ENCODE data around the gene TRIP12.
A peak's percentile ranks its signal among the peaks of the same experiment; 100 is the strongest.
"Not testable (repeated sequence)": the region's sequence is repeated elsewhere in the genome, so short reads cannot be mapped to it uniquely, and the experiment has no call there.

TRIP12 gene

GRCh38 chr2:229768235-229768634 lies 153.6 kb downstream of the TRIP12 start:
- DNase-seq (ENCODE audit: low read depth), result peak; percentile 43

- no peak for DNase-seq (ENCODE audit: low read depth)
Measured at GRCh38 chr2:229765721-229766120, 156.1 kb downstream of the TRIP12 start.

GRCh38 chr2:229761663-229762062 lies 160.1 kb downstream of the TRIP12 start:
- DNase-seq (ENCODE audit: low read depth), result no peak

- DNase-seq (ENCODE audit: low read depth), result not testable (repeated sequence)
Measured at GRCh38 chr2:229757462-229757861, 164.3 kb downstream of the TRIP12 start.

GRCh38 chr2:229752970-229753729 lies 168.7 kb downstream of the TRIP12 start:
- no peak for DNase-seq (ENCODE audit: low read depth)

GRCh38 chr2:229749779-229750178 lies 172.0 kb downstream of the TRIP12 start:
- no peak for DNase-seq (ENCODE audit: low read depth)

GRCh38 chr2:229748950-229749349 lies 172.9 kb downstream of the TRIP12 start:
- no peak for DNase-seq (ENCODE audit: low read depth)

GRCh38 chr2:229742691-229743090 lies 179.1 kb downstream of the TRIP12 start:
- not testable (repeated sequence) for DNase-seq (ENCODE audit: low read depth)

- no peak for DNase-seq (ENCODE audit: low read depth)
Measured at GRCh38 chr2:229740279-229740678, 181.5 kb downstream of the TRIP12 start.

- DNase-seq (ENCODE audit: low read depth), result no peak
Measured at GRCh38 chr2:229738024-229738625, 183.7 kb downstream of the TRIP12 start.

GRCh38 chr2:229734410-229734809 lies 187.4 kb downstream of the TRIP12 start:
- DNase-seq (ENCODE audit: low read depth), result no peak

GRCh38 chr2:229733611-229734245 lies 188.1 kb downstream of the TRIP12 start:
- no peak for DNase-seq (ENCODE audit: low read depth)

- DNase-seq (ENCODE audit: low read depth), result no peak
Measured at GRCh38 chr2:229732897-229733296, 188.9 kb downstream of the TRIP12 start.

- peak; percentile 55 for DNase-seq (ENCODE audit: low read depth)
Measured at GRCh38 chr2:229731916-229732315, 189.9 kb downstream of the TRIP12 start.

GRCh38 chr2:229731363-229731762 lies 190.4 kb downstream of the TRIP12 start:
- DNase-seq (ENCODE audit: low read depth), result no peak

GRCh38 chr2:229728370-229728769 lies 193.4 kb downstream of the TRIP12 start:
- peak; percentile 12 for DNase-seq (ENCODE audit: low read depth)

GRCh38 chr2:229726643-229727042 lies 195.2 kb downstream of the TRIP12 start:
- no peak for DNase-seq (ENCODE audit: low read depth)

- DNase-seq (ENCODE audit: low read depth), result peak; percentile 83
Measured at GRCh38 chr2:229725716-229726574, 195.9 kb downstream of the TRIP12 start.

GRCh38 chr2:229723192-229723591 lies 198.6 kb downstream of the TRIP12 start:
- DNase-seq (ENCODE audit: low read depth), result not testable (repeated sequence)

- peak; percentile 64 for DNase-seq (ENCODE audit: low read depth)
Measured at GRCh38 chr2:229719926-229720647, 201.7 kb downstream of the TRIP12 start.

- no peak for DNase-seq (ENCODE audit: low read depth)
Measured at GRCh38 chr2:229718057-229718456, 203.8 kb downstream of the TRIP12 start.

Measured in amniotic epithelial cell (primary cell).